K562 (cell line): Measurements from ENCODE around the gene RACK1. TPM values are rescaled to one million over a fixed set of nuclear protein-coding genes. Genes with fewer than 3 reads are reported as not detected.

ENCODE experiments used
- ARID1B ChIP-seq: fragments of 450-650 bp; IDR thresholded peaks from 2 replicates; pipeline ENCODE4 v1.6.1; 2016; ENCODE audit warnings: antibody characterized with exemption, mild to moderate bottlenecking, inconsistent platforms
- CHD1 ChIP-seq: fragments of 200-600 bp; sonication (generic); IDR thresholded peaks from one replicate; pipeline ENCODE4 v1.6.1; 2012; ENCODE audit warnings: mild to moderate bottlenecking, moderate library complexity, low read length, inconsistent platforms
- CXXC5 ChIP-seq: fragments of 250-450 bp; sonication (Bioruptor Pico); IDR thresholded peaks from 2 replicates; pipeline ENCODE4 v1.8.0; 2022; ENCODE audit warnings: inconsistent platforms, mild to moderate bottlenecking, moderate library complexity
- GTF2B ChIP-seq: IDR thresholded peaks from 2 replicates; pipeline ENCODE4 v1.6.1; 2011; ENCODE audit not compliant: insufficient read length; ENCODE audit errors: extremely low read depth
- GTF2E2 ChIP-seq: fragments of 200-800 bp; sonication (Bioruptor generic); IDR thresholded peaks from 2 replicates; pipeline ENCODE4 v1.6.1; 2016; ENCODE audit warnings: missing genetic modification characterization, missing compliant biosample characterization
- HCFC1 ChIP-seq: IDR thresholded peaks from 2 replicates; pipeline ENCODE4 v1.6.1; 2012; ENCODE audit warnings: low read depth, low read length, improper control_type of control experiment
- HDAC3 ChIP-seq: fragments of 450-650 bp; IDR thresholded peaks from 2 replicates; pipeline ENCODE4 v1.6.1; 2018; ENCODE audit warnings: borderline replicate concordance, mild to moderate bottlenecking, moderate library complexity; ENCODE audit not compliant: partially characterized antibody
- KDM5B ChIP-seq: fragments of 200-600 bp; sonication (generic); IDR thresholded peaks from 2 replicates; pipeline ENCODE4 v1.6.1; 2012; ENCODE audit warnings: low read depth, mild to moderate bottlenecking, moderate library complexity, low read length, control low read depth, inconsistent platforms; ENCODE audit not compliant: insufficient replicate concordance
- MECOM ChIP-seq: fragments of 250-450 bp; sonication (Bioruptor Pico); IDR thresholded peaks from 2 replicates; pipeline ENCODE4 v1.8.0; 2022; ENCODE audit warnings: inconsistent platforms
- RBFOX2 ChIP-seq: fragments of 200-400 bp; formaldehyde crosslinking; IDR thresholded peaks from 2 replicates; pipeline ENCODE4 v1.6.1; 2017; ENCODE audit warnings: low read depth, mild to moderate bottlenecking, low read length, moderate library complexity
- SMC3 ChIP-seq: conservative IDR thresholded peaks from 2 replicates; pipeline ENCODE4 v1.6.1; 2011; ENCODE audit warnings: low read depth, low read length, improper control_type of control experiment; ENCODE audit not compliant: insufficient read depth
- SUPT5H ChIP-seq: fragments of 450-650 bp; IDR thresholded peaks from 2 replicates; pipeline ENCODE4 v1.6.1; 2016
- U2AF1 ChIP-seq: fragments of 200-400 bp; formaldehyde crosslinking; optimal IDR thresholded peaks from 2 replicates; pipeline ENCODE3; 2017; ENCODE audit warnings: mild to moderate bottlenecking, low read depth, low read length, moderate library complexity
- ZBTB26 ChIP-seq: fragments of 450-650 bp; formaldehyde crosslinking; IDR thresholded peaks from 2 replicates; pipeline ENCODE4 v1.4.0; 2022; ENCODE audit warnings: missing genetic modification characterization
- ZNF175 ChIP-seq: fragments of 200-800 bp; sonication (Bioruptor generic); IDR thresholded peaks from 2 replicates; pipeline ENCODE4 v1.6.1; 2016; ENCODE audit warnings: low read depth, mild to moderate bottlenecking, missing genetic modification characterization, missing compliant biosample characterization
- ZNF263 ChIP-seq: sonication (generic); formaldehyde crosslinking; IDR thresholded peaks from 2 replicates; pipeline ENCODE4 v1.8.0; 2022; ENCODE audit warnings: mild to moderate bottlenecking, missing genetic modification reagents, borderline replicate concordance
- ZNF655 ChIP-seq: fragments of 250-450 bp; sonication (Bioruptor Pico); IDR thresholded peaks from 2 replicates; pipeline ENCODE4 v1.5.0; 2021
- polyA plus RNA-seq, 8 experiments: library from polyadenylated mRNA; depleted of rRNA in 4 of 8; stranded (reverse) in 5 of 8; unstranded in 3 of 8; fragments of >200 nt; fragmentation: Nextera tagmentation in 2 of 8; fragmentation: Illumina TruSeq in 1 of 8; extraction: Ambion mirVana in 2 of 8; extraction: Trizol in 1 of 8; gene quantifications; 2 replicates each; pipeline versions ENCODE4 v1.2.1 to v1.2.3, GENCODE V29; 2011 to 2014; ENCODE audit warnings: inconsistent platforms in 1 of 8, missing spikeins in 1 of 8
- total RNA-seq, 7 experiments: library from RNA; depleted of rRNA in 6 of 7; stranded (reverse); fragments of >200 nt in 6 of 7; fragmentation: Illumina TruSeq in 2 of 7; extraction: Trizol in 2 of 7; gene quantifications; 2 replicates each; pipeline versions ENCODE4 v1.2.1 to v1.2.3, GENCODE V29; 2011 to 2021; ENCODE audit warnings: low replicate concordance in 1 of 7
- TF ChIP-seq, protein P1 (sequence below), 2 experiments: IDR thresholded peaks; 2 replicates each; pipeline ENCODE4 v1.6.1; 2011; ENCODE audit warnings: borderline replicate concordance in 1 of 2, control low read depth in 1 of 2, low read depth in 1 of 2, low read length in 1 of 2, mild to moderate bottlenecking in 1 of 2, mixed read lengths in 1 of 2, moderate library complexity in 1 of 2; ENCODE audit not compliant: insufficient read depth in 1 of 2, insufficient read length in 1 of 2, poor library complexity in 1 of 2, severe bottlenecking in 1 of 2; ENCODE audit errors: extremely low read depth in 1 of 2
- TF ChIP-seq, protein P2 (sequence below): IDR thresholded peaks from 2 replicates; pipeline ENCODE4 v1.6.1; 2012; ENCODE audit warnings: low read depth, low read length, improper control_type of control experiment, borderline replicate concordance

RACK1 gene
- total and polyA plus RNA-seq, 9 of the 15 experiments (the other 6 are each of a cell fraction or from before 2014, with no cell fraction given): 2,303 to 5,311 (median 3,833) TPM

GRCh38 chr5:181190711-181191525, 52.8 kb downstream of the RACK1 start (continued):
- TF ChIP-seq ZNF263 (CRISPR knock-in tag) (0 out of 2 replicates have a peak, but pooled peaks have one; percentile 35), KDM5B (peak; percentile 28), GTF2E2 (tag) (no peak), ZNF655 (CRISPR knock-in tag) (no peak), ZBTB26 (CRISPR knock-in tag) (0 out of 2 replicates have a peak, but pooled peaks have one; percentile 15), SMC3 (0 out of 2 replicates have a peak, but pooled peaks have one; percentile 2), RBFOX2 (peak; percentile 76), ARID1B (0 out of 2 replicates have a peak, but pooled peaks have one; percentile 16), GTF2B (no peak), MECOM (CRISPR knock-in tag) (no peak), U2AF1 (no peak), CXXC5 (CRISPR knock-in tag) (no peak; the same call in 1 of the 2 replicates), ZNF175 (0 out of 2 replicates have a peak, but pooled peaks have one; percentile 59), HCFC1 (no peak), CHD1 (peak; percentile 43), SUPT5H (peak; percentile 29; the same call in 1 of the 2 replicates), HDAC3 (no peak)
- TF ChIP-seq, protein P1, sequence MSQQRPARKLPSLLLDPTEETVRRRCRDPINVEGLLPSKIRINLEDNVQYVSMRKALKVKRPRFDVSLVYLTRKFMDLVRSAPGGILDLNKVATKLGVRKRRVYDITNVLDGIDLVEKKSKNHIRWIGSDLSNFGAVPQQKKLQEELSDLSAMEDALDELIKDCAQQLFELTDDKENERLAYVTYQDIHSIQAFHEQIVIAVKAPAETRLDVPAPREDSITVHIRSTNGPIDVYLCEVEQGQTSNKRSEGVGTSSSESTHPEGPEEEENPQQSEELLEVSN (IDR thresholded peaks at IDR 0.05; ENCODE audit: borderline replicate concordance in 1 of 2, extremely low read depth in 1 of 2, insufficient read depth in 1 of 2, insufficient read length in 1 of 2, low read depth in 1 of 2, low read length in 1 of 2, poor library complexity in 1 of 2, severe bottlenecking in 1 of 2): peak; percentile 68 to 84
- TF ChIP-seq, protein P2, sequence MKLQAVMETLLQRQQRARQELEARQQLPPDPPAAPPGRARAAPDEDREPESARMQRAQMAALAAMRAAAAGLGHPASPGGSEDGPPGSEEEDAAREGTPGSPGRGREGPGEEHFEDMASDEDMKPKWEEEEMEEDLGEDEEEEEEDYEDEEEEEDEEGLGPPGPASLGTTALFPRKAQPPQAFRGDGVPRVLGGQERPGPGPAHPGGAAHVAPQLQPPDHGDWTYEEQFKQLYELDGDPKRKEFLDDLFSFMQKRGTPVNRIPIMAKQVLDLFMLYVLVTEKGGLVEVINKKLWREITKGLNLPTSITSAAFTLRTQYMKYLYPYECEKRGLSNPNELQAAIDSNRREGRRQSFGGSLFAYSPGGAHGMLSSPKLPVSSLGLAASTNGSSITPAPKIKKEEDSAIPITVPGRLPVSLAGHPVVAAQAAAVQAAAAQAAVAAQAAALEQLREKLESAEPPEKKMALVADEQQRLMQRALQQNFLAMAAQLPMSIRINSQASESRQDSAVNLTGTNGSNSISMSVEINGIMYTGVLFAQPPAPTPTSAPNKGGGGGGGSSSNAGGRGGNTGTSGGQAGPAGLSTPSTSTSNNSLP: no peak
